Erythroblast (primary cell): Measurements from ENCODE around the gene CACNA1B.

Source experiments
- GATA1 ChIP-seq: IDR thresholded peaks from 2 replicates; pipeline ENCODE4 v1.6.1; 2011; ENCODE audit warnings: low read depth, mild to moderate bottlenecking, control low read depth, low read length, moderate library complexity
- POLR2A ChIP-seq: IDR thresholded peaks from 2 replicates; pipeline ENCODE4 v1.6.1; 2011; ENCODE audit warnings: mild to moderate bottlenecking, low read length

DNA sequence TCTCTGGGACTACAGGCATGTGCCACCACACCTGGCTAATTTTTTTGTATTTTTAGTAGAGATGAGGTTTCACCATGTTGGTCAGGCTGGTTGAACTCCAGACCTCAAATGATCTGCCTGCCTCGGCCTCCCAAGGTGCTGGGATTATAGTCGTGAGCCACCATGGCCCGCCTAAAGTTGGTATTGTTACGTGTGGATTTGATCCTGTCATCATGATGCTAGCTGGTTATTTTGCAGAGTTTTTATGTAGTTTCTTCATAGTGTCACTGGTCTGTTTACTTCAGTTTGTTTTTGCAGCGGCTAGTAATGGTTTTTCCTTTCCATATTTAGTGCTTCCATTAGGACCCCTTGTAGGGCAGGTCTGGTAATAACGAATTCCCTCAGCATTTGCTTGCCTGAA is 85.9 kb downstream of the CACNA1B start:
- TF ChIP-seq POLR2A (no peak), GATA1 (no peak)
